MCF 10A (cell line): ENCODE measurements around the gene MVB12B. TPM values are rescaled to one million over a fixed set of nuclear protein-coding genes. Genes with fewer than 3 reads are reported as not detected.

Experiments used
- BruUV-seq: library from RNA; stranded (reverse); fragments of 400-500 nt; replicated peaks from 2 replicates; lab custom pipeline; 2021; lab: Mats Ljungman, UMichigan
- CTCF ChIA-PET: fragments of 300-600 bp; sonication (Branson Sonifier 250); formaldehyde crosslinking; extraction: SDS; loops from one replicate; lab custom pipeline; 2021; ENCODE audit warnings: antibody characterized with exemption, inconsistent platforms; lab: Yijun Ruan, JAX
- POLR2A ChIA-PET: fragments of 300-600, 350-650 bp; sonication (Branson Sonifier 250); formaldehyde crosslinking; extraction: SDS; loops from one replicate; lab custom pipeline; 2020; ENCODE audit warnings: antibody characterized with exemption, inconsistent platforms; lab: Yijun Ruan, JAX
- DNase-seq: peaks from one replicate; pipeline ENCODE4 v3.0.0-alpha.2; 2018; ENCODE audit not compliant: unreplicated experiment
- H3K27ac Mint-ChIP-seq: one replicate; pipeline ENCODE4 v1.8.0; 2022; ENCODE audit warnings: mild to moderate bottlenecking, low read depth, mixed read lengths; ENCODE audit not compliant: unreplicated experiment
- H3K27me3 Mint-ChIP-seq: one replicate; pipeline ENCODE4 v1.8.0; 2022; ENCODE audit warnings: mixed read lengths; ENCODE audit not compliant: insufficient read depth, unreplicated experiment
- H3K36me3 Mint-ChIP-seq: one replicate; pipeline ENCODE4 v1.8.0; 2022; ENCODE audit warnings: mild to moderate bottlenecking, moderate library complexity, mixed read lengths; ENCODE audit not compliant: insufficient read depth, unreplicated experiment
- H3K4me1 Mint-ChIP-seq: one replicate; pipeline ENCODE4 v1.8.0; 2022; ENCODE audit warnings: mixed read lengths; ENCODE audit not compliant: insufficient read depth, unreplicated experiment
- H3K4me3 Mint-ChIP-seq: one replicate; pipeline ENCODE4 v1.8.0; 2022; ENCODE audit warnings: mild to moderate bottlenecking, moderate library complexity, mixed read lengths; ENCODE audit not compliant: unreplicated experiment
- H3K9me3 Mint-ChIP-seq: one replicate; pipeline ENCODE4 v1.8.0; 2022; ENCODE audit warnings: mixed read lengths; ENCODE audit not compliant: unreplicated experiment
- CTCF ChIP-seq: fragments of 200-600 bp; IDR thresholded peaks from one replicate; pipeline ENCODE4 v1.8.0; 2022; ENCODE audit warnings: antibody characterized with exemption, mild to moderate bottlenecking; ENCODE audit not compliant: unreplicated experiment
- intact Hi-C: fragments of 100-400 bp; cut with micrococcal nuclease; formaldehyde crosslinking; loops from 2 replicates; pipeline ENCODE4 v1.14.1; 2022
- total RNA-seq: library from RNA; stranded (reverse); gene quantifications from 2 replicates; pipeline ENCODE4 v1.2.3, GENCODE V29; 2022

Gene MVB12B
- total RNA-seq, 1 experiment from 2014 or later: 5.5 TPM

GRCh38 chr9:126480813-126481212 lies 154.2 kb downstream of the MVB12B start:
- no peak for DNase-seq
- no peaks in the 10 kb centered on the region for H3K9me3 Mint-ChIP-seq
- ChIA-PET POLR2A (no interaction called here), CTCF (interaction anchor here (0.6 to 3.4 kb wide), 2 partner anchors 10 to 28 kb away, joined by 3 to 21 read pairs; no protein-coding TSS in a partner anchor)
- no peak overlapping the region for H3K4me3 Mint-ChIP-seq
- no peak overlapping the region for H3K27ac Mint-ChIP-seq
- no peak for TF ChIP-seq CTCF
- BruUV-seq: no TSS peak
- H3K27me3 Mint-ChIP-seq: no peaks in the 10 kb centered on the region
- no peaks in the 10 kb centered on the region for H3K36me3 Mint-ChIP-seq
- H3K4me1 Mint-ChIP-seq: no peaks in the 10 kb centered on the region
- intact Hi-C loops: no loop called here

GRCh38 chr9:126481862-126482261 lies 155.2 kb downstream of the MVB12B start:
- BruUV-seq: no TSS peak
- intact Hi-C loops: no loop called here
- no peak overlapping the region for H3K27ac Mint-ChIP-seq
- POLR2A ChIA-PET: interaction anchor here (0.6 kb wide), 1 partner anchor 937 kb away, joined by 3 read pairs; no protein-coding TSS in a partner anchor
- no peak for DNase-seq
- H3K9me3 Mint-ChIP-seq: no peaks in the 10 kb centered on the region
- CTCF ChIA-PET: interaction anchor here (0.6 to 3.4 kb wide), 4 partner anchors 9 to 83 kb away, joined by 3 to 21 read pairs (median 4); no protein-coding TSS in a partner anchor
- H3K27me3 Mint-ChIP-seq: no peaks in the 10 kb centered on the region
- no peak overlapping the region for H3K4me3 Mint-ChIP-seq
- H3K36me3 Mint-ChIP-seq: no peaks in the 10 kb centered on the region
- no peak for TF ChIP-seq CTCF
- H3K4me1 Mint-ChIP-seq: no peaks in the 10 kb centered on the region

DNA sequence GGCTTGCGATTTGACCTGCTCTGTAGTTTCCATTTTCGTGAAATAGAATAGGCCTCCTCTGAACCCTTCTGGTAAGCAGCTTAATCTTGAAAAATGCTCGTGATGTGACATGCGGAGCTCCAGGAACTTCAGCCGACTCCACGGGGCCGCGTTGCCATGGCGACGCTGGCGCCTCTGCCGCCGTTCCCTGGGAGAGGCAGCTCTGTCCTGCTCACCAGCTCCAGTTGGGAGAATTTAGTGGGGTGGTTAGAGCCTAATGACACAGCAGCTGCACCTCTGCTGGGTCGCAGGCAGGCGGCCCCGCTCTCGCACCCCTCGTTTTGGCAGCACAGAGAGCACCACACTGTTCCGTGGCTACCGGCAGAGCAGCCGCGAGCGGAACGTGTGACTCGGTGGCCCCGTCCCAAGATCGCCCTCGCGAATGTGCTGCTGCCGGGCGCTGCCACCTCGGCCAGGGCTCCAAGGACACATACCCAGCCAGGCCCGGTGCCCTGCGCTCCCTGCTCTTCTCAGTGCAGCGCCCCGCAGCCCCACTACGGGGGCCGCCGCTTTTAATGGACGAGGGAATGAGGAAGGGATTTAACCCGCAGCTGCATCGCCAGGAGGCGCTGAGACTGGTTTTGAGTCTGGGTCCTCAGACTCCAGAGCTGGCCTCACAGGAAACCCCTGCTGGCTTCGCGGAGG lies 155.9 kb downstream of the MVB12B start:
- intact Hi-C loops: no loop called here
- Mint-ChIP-seq H3K9me3 (no peaks in the 10 kb centered on the region), H3K4me3 (no peak overlapping the region), H3K36me3 (no peaks in the 10 kb centered on the region), H3K4me1 (no peaks in the 10 kb centered on the region), H3K27me3 (no peaks in the 10 kb centered on the region), H3K27ac (no peak overlapping the region)
- no peak for DNase-seq
- no TSS peak for BruUV-seq
- ChIA-PET CTCF (interaction anchor here (0.5 to 3.4 kb wide), 6 partner anchors 9 to 1254 kb away, joined by 3 to 21 read pairs (median 4); no protein-coding TSS in a partner anchor), POLR2A (interaction anchor here (0.5 kb wide), 1 partner anchor 13 kb away, joined by 3 read pairs; no protein-coding TSS in a partner anchor)
- TF ChIP-seq CTCF: no peak

GRCh38 chr9:126483468-126484073 lies 156.9 kb downstream of the MVB12B start:
- no peak for DNase-seq
- Mint-ChIP-seq H3K27ac (no peak overlapping the region), H3K36me3 (no peaks in the 10 kb centered on the region), H3K4me3 (no peak overlapping the region), H3K9me3 (no peaks in the 10 kb centered on the region), H3K4me1 (no peaks in the 10 kb centered on the region), H3K27me3 (no peaks in the 10 kb centered on the region)
- no TSS peak for BruUV-seq
- intact Hi-C loops: no loop called here
- CTCF ChIA-PET: interaction anchor here (0.5 to 3.4 kb wide), 8 partner anchors 8 to 1255 kb away, joined by 3 to 21 read pairs (median 4); no protein-coding TSS in a partner anchor
- POLR2A ChIA-PET: no interaction called here
- TF ChIP-seq CTCF: no peak
